Activated CD4-positive, CD25-positive, alpha-beta regulatory T cell treated with anti-CD3 and anti-CD28 coated beads, Interleukin-2, amount 50 U/mL, for 24 hours (primary cell): ENCODE results near the gene RNF150.

Experiments
- ATAC-seq, 2 donors: fragments of 150-1000 bp; cut with Tn5 transposase; one replicate each; pipeline ENCODE4 v1.10.0; 2021; ENCODE audit warnings: mild to moderate bottlenecking in 1 of 2, moderate library complexity in 1 of 2

Gene RNF150

DNA sequence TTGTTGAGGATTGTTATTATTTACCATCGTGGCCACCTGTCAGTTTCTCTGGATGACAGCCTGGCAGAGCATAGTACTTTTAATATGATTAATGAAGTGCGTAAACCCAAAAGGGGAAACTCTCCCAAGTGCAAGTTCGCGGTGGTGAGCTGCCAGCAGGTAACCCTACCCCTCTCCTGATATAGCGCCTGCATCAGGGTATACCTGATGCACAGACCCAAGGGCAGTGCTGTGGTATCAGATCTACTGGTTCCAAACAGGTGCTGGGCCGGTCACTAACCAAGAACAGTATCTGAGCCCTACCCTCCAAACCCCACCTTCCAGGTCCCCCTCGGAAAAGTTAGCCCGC is 1.6 kb downstream of the RNF150 start:
- no peak for ATAC-seq

DNA sequence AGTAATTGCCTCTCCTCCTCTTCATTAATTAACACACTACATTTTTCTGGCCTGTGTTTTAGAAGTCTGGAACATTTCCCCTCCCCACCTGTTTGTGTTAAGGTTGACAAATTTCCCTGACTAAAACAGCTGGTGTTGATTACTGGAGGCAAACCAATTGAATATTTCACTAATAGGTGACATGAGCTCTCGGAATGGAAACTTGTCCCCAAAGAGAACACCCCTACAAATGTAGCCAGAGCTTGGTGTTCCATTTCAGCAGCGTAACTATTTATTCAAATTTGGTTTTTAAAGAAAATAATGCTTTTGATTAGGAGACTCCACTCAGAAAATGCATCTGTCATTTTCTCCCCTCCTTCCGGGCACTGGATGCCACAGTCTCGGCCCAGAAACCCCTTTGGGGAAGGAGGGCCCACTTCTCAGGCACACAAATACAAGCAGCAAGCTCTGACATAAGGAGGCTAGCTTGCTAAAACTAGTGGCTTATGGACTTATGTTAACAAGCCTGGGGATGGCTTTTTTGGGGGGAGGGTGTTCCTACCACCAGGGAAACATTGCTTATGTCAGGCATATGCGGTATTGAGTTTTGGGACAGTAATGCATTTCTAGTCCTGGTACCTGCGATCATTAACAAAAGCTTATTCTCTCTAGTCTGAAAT is 2.2 kb downstream of the RNF150 start:
- no peak for ATAC-seq

DNA sequence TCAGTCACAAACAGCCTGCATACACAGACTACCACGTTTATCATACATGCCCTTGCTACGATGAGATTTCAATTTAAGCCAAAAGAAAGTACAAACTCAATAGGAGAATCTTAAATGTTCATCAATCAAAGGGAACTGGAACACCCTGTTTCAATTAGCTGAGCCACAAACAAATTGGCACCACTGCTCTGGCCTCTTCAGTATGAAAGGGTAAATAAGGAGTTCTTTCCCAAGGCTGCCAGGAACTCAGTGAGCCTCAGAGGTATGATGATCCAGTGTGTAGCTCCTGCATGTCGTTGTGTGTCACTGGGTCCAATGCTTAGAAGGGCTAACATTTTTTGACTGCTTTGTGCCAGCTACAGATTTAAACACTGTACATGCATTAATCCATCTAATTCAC is 5.4 kb downstream of the RNF150 start:
- no peak for ATAC-seq

DNA sequence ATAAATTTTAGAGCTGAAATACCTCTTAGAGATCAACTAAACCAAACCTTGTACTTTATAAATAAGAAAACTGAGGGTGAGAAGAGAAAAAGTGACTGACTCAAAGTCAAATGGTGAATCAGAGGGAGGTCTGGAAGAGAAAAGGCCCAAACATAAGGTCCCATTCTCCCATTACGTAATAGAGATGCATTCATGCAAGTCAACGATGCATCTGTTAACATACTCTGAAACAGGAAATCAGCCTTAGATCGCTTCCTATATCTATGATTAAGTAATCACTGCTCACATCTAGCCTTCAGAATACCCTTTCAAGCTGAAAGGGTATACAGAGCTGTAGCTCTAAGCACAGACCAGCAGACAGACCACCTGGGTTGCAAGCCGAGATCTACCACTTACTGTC is 6.5 kb downstream of the RNF150 start:
- ATAC-seq = no peak

DNA sequence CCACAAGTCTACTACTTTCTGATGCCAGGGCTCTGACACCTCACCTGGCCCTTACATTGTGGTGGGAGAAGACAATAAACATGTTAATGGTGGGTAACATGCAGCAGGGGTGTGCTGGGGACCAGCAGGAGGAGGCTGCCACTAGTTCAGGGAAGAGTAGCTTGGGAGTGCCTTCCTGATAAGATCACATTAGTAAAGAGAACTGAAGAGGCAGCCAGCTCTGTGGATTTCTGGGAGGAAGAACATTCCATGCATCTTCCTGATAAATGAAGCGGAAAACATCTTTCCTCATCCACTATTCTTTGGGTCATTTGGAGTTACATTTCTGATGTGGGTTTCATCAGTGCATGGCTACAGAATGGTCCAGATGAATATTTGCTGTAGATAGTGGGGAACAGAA is 9.0 kb downstream of the RNF150 start:
- ATAC-seq = no peak

DNA sequence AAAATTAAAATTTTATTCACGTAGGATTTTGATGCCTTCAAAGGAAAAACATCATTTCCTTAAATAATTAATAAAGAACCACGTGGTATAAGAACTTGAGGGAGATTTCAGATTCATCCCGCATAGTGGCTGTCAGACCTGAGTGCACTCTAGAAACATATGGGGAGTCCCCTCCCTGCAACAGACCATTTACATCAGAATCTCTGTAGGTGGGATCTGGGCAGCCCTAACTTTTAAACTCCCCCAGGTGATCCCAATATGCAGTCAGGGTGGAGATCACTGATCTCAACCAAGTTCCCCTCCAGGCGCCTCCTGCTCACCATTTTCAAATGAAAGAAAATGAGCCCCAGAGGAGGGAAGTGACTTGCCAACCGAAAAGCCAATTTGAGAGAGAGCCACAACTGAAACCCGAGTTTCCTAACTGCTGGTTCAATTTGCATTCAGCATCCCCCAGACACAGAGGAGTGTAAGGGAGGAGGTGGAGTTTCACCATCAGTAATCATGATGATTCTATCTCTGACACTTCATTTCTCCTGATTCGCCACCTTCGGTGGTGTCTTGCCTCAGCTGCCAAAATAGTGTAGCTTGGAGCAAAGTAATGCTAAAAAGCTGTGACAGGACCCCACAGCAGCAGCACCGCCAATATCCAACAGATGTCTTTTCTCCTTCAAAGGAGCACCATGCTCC is 11.4 kb downstream of the RNF150 start:
- no peak for ATAC-seq

DNA sequence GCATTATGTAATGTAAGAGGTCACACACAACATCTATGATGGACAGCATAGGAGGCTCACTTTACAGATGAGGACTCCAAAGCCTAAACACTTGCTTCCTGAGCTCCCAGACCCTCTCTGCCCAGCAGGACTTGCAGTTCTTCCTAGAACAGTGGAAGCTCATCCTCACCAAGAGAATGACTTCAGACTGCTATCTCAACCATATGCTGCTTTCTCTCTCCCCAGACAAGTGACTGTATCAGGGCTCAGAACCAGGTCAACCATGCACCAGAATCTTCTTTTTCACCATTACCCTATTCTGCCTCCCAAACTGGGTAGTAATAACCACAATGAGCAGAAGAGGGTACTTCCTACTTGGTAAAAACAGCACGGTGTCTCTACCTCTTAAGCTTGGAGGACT is 12.2 kb downstream of the RNF150 start:
- no peak for ATAC-seq

DNA sequence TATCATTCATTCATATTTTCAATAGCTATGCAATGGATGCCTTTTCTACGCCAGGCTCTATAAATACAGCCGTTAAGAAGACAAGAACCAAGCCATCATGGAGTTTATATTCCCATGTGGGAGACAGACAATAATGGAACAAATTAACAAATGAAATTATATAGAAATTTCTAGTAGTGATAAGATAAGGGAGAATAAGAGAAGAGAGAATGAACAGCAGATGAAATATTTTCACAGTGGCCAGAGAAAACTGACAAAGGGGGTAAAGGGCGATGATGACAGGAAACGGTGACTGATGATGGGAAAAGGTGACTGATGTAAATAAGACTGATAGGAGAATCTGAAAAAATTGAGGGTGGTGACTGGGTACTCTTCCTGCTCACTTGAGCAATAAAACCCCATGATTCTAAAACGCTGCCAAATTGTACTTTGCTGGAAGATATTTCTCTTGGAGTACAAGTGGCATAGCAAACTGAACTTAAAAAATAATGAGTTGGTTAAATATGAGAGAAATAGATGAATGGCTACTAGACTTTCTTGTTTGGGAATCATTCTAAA is 13.2 kb downstream of the RNF150 start:
- no peak for ATAC-seq

DNA sequence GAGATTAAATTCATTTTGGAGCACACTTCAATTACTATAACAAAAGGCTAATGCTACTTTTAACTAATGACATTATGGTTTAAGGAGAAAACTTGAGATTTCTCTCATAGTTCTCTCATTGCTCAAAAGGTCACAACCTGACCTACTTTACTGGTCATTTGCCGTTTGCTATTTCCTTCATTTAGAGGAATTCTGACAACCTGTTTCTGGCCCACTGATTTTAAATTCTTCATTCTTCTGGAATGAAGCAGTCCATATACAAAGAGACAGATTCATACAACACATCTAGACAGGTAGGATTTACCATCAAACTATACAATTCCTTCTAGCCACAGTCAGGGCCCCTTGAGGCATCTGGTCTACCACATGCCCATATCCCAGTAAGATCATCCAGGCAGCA is 14.2 kb downstream of the RNF150 start:
- no peak for ATAC-seq

DNA sequence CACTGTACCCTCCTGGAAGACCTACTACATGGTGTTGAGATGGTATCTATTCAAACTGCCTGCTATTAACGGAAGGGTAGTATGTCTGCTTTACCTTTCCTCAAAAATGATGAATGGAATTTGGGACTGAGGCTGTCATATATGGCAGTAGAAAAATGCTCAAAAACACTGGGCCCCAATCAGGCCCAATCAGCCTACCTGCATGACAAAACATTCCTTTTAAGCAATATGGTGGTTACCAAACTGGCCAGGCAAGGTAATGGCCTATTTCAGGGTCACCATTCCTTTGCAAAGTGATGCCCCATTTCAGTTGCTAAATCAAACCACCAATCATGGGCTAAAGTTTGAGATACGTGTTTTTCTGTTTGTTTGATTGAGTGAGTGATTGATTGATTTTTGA is 14.9 kb downstream of the RNF150 start:
- no peak for ATAC-seq

DNA sequence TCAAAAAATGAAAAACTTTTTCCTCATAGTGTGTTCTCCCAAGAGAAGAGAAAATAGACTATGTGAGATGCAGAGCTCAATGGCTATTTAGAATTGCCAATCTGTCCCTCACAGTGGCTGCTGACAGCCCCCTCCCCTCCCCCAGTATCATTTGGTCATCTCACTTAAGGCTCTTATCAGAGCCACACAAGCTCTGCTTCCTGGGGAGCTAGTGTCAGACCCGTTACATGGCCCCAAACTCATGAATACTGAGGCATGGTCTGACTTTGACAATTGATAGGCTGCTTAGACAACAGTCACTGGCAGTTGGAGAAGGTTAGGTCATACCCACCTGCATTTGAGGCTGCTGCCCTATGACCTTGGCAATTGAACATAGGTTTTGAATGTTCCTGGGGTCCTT is 15.3 kb downstream of the RNF150 start:
- no peak for ATAC-seq

DNA sequence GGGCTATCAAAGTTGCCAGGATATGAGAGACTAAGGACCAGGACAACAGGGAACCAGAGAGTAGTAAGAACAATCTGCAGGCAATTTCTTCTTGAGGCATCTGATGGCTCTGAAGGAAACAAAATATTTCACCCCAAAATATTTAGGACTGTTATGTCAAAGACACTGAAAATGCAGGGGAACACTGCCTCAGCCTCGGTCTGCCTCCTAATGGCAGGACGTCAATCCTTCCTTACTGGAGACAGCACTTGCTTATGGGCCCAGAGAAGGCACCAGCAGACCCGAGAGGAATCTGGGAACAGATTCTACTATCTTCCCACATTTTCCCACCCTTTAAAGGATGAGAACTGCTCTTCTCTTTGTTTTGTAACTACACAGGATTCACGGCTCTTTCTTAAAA is 23.3 kb downstream of the RNF150 start:
- no peak for ATAC-seq

DNA sequence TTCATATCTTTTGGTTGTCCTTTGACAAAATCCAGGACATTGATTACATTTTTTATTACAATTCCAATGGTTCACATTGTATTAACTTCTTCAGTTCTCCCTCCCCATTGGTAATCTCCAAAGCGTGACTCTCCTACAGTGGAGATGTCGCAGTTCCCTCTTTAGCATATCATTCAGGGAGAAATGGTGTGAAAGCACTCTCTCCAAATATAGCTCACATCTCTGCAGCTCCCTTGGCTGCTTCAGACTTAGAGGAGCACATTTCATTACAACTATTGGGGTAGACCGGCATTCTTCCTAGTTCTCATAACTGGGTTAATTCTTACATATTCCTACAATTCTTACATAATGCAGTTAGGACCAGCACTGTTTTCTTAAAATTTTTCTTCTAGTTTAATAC is 25.3 kb downstream of the RNF150 start:
- ATAC-seq = no peak

DNA sequence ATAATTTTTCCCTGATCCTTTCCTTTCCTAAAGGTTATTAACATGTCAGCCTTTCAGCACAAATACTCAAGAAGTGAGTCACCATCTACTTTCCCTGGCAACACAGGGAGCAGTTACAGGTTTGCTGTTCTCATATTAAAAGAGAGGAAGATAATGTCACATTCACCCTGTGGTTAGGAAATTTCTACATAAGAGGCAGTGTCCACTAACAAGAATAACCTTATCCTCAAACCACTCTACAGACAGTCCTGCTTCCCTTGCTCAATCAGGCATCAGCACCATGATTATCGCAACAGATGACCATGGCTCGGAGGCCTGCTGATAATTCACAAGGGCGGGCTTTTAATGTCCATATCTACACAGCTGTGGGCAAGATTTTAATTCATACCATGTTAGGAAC is 30.9 kb downstream of the RNF150 start:
- no peak for ATAC-seq

DNA sequence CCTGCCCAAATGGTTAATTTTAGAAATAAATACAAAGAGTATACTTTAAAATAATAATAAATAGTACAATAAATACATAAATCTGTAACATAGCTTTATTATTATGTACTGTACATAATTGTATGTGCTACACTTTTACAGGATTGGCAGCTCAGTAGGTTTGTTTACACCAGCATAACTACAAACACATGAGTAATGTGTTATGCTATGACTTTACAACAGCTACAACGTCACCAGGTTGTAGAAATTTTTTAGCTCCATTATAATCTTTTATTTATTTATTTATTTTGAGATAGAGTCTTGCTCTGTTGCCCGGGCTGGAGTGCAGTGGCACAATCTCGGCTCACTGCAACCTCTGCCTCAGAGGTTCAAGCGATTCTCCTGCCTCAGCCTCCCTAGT is 31.8 kb downstream of the RNF150 start:
- ATAC-seq = no peak

DNA sequence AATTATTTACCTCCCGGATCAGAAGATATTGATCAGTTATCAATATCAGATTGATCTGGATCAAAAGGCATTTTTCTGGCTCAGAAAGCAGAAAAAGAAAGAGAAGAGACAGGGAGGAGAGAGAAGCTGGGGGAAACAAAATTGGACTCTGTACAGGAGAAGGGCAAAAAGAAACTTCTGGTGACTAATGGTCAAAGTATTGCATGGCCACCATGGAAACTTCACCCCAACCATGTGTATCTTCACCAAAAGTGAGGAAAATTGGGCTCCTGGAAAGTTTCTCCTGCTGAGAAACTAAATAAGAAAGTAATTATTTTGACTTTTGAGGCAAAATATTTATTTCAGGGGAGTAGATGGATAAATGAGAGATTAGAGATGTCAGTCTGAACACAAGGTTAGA is 33.9 kb downstream of the RNF150 start:
- no peak for ATAC-seq

DNA sequence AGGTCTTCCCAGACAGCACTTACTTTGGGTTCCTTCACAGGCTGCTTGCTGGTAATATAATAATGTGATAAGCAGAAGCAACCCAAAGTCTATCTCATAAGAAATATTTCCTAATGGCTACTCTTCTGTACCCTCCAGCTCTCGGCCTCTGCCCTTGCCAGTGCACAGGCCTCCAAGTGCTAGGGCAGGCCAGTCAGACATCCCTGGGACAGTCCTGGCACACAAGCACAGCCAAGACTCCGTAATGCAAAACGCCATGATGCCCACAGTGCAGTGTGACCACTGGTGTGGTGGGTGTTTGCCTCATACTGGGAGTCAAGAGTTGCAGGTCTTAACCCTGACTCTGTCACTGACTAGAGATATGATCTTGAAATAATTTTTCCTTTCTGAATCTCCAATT is 35.1 kb downstream of the RNF150 start:
- ATAC-seq = no peak

DNA sequence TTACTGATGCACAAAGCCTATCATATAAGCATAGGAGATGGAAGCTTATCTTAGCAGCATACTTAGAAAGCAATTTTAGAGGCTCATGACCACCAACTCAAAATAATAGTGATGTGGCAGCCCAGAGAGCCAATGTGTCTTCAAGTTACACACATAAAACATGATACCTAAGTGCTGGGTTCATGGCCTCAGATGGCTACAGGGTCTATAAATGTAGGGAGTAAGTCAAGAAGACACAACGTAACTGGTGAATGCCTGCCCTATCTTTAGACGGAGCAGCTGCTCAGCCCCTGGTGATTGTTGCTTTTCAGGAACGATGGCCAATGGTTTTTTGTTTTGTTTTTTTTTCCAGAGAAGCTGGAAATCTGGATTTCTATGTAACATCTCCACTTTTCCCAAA is 42.8 kb downstream of the RNF150 start:
- ATAC-seq = no peak

DNA sequence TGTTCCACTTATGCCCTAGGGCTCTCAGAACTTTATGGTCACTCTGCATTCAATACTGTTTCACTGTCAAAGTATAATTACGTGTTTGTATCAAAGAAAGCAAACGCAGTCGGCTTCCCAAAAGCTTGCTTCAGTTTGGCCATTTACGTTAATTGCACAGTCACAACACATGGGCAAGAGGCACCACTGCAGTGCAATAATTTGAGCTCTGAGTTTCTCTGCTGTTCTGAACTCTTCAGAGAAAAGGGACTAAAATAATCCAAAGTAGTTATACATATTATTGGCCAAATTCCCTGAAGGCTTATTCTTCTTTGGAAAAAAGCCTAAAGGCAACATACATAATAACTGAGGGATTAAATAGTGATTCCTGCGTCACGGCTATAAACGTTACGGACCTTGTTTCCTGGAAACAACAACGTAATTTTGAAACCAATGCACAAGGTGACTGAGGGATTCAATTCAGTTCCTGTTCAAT is 51.3 kb downstream of the RNF150 start:
- ATAC-seq = no peak

DNA sequence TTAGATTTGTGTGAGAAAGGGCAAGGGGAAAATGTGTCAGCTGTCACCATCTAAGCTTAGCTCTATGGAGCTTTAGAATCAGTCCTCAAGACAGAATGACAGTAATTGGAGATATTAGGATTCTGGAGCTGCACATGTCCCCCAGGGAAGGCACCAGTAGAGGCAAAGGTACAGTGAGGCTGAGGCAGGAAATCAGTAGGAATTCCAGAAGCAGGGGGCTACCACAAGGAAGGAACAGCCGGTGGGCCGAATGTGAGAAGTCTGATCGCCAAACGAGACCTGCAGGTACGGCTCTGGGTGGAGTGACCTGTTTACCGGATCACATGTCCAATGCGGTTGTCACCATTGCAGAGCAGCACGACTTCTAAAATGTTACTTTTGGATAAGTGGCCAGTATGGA is 52.6 kb downstream of the RNF150 start:
- ATAC-seq = no peak

DNA sequence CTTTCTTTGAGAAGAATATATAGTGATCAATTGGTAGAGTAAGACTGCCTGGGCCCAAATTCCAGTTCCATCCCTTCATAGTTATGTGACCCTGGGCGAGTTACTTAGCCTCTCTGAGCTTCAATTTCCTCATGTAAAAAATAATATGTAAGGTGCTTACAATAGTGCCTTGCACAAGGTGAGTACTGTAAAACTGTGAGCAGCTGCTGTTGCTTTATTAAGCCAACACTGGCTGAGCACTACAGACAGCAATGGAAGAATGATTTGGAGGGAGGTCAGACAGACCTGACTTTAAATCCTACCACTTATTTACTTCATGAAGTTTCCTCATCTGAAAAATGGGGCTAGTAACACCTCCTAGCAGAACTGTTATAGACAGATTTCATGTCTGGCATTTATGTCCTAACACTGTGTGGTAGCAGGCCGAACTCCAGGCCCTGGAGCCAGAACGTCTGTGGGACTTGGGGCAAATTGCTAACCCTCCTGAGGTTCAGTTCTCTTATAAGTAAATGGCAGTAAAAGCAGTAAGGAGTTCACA is 53.8 kb downstream of the RNF150 start:
- no peak for ATAC-seq

DNA sequence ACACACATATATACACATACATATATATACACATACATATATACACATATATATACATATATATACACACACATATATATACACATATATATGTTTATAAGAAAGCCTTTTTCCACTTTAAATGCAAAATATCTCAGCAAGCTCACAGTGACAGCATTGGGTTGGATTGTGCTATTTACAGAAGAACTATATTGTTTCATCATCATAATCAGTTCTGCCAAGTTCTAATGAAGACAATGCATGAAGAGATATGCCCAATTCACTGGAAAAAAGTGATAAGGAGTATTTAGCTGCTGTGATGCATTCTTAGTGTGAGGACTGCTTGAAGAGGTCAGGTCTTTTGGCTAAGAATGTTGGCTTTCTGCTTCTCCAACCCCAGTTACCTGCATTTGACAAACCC is 54.4 kb downstream of the RNF150 start:
- no peak for ATAC-seq

DNA sequence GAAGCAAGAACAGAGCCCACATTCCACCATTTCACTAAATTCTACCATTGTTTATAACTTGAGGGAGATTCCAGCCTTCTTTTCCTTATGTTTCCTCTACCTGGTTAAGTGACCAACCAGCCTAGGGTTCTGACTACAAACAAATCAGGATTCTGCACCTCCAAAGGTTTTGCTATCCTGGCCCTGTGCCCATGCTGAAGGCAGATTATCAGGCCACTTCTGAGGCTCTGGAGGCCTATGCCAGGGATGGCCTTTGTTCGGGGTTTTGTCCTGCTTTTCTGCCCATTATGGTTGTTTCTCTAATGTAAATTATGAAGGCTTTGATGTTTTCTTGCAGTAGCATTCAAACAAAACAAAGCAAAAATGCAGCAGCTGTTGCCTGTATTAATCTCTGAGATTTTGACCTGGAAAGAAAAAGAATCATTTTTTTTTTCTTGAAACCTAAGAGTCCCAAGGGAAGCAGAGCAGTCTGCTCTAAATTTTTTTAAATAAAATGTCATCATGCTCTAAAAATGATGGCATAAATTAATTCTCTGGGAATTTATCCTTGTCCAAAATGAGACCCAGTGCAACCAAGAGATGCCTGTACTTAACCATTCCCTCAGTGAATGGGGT is 55.6 kb downstream of the RNF150 start:
- no peak for ATAC-seq

DNA sequence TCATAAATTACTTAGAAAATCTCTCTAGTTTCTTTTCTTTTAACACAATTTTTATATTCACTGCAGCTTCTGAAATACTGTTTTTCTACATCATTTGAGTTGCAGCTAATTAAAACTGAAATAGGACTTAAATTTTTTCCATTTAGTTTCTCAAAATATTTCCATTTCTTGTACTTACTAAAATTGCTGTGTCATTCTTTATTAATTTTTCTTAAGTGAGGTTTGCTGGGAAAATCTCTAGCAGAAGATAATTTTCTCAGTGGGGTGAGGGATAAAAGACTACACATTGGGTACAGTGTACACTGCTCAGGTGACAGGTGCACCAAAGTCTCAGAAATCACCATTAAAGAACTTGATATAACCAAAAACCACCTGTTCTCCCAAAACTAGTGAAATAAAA is 57.7 kb downstream of the RNF150 start:
- ATAC-seq = no peak
